ENCODE measurements around the gene RHCG.

The RHCG gene

GRCh38 chr15:89458440-89458839 lies 37.9 kb downstream of the RHCG start:
- TF ChIP-seq CTCF (IDR thresholded peaks at IDR 0.05; ENCODE audit: low read depth, low read length, missing control alignments): no peak
- no peak for DNase-seq (ENCODE audit: low read depth)
- no peak overlapping the region for H3K4me3 ChIP-seq (ENCODE audit: low read depth, low read length)

- no peak for TF ChIP-seq CTCF (IDR thresholded peaks at IDR 0.05; ENCODE audit: low read depth, low read length, missing control alignments)
- no peak overlapping the region for H3K4me3 ChIP-seq (ENCODE audit: low read depth, low read length)
- peak; percentile 31 for DNase-seq (ENCODE audit: low read depth)
Measured at GRCh38 chr15:89457086-89457485, 39.3 kb downstream of the RHCG start.

GRCh38 chr15:89455535-89455934 lies 40.8 kb downstream of the RHCG start:
- no peak for DNase-seq (ENCODE audit: low read depth)
- no peak for TF ChIP-seq CTCF (IDR thresholded peaks at IDR 0.05; ENCODE audit: low read depth, low read length, missing control alignments)
- H3K4me3 ChIP-seq (ENCODE audit: low read depth, low read length): no peak overlapping the region

- no peak for TF ChIP-seq CTCF (IDR thresholded peaks at IDR 0.05; ENCODE audit: low read depth, low read length, missing control alignments)
- no peak for DNase-seq (ENCODE audit: low read depth)
- H3K4me3 ChIP-seq (ENCODE audit: low read depth, low read length): no peak overlapping the region
Measured at GRCh38 chr15:89452330-89452836, 44.0 kb downstream of the RHCG start.

GRCh38 chr15:89451846-89452245 lies 44.5 kb downstream of the RHCG start:
- DNase-seq (ENCODE audit: low read depth): no peak
- H3K4me3 ChIP-seq (ENCODE audit: low read depth, low read length): no peak overlapping the region
- no peak for TF ChIP-seq CTCF (IDR thresholded peaks at IDR 0.05; ENCODE audit: low read depth, low read length, missing control alignments)

GRCh38 chr15:89450076-89451006 lies 46.0 kb downstream of the RHCG start:
- no peak overlapping the region for H3K4me3 ChIP-seq (ENCODE audit: low read depth, low read length)
- TF ChIP-seq CTCF (IDR thresholded peaks at IDR 0.05; ENCODE audit: low read depth, low read length, missing control alignments): no peak
- no peak for DNase-seq (ENCODE audit: low read depth)

Measured in GM12864 (cell line).